PFSK-1 (cell line): ENCODE measurements around the gene CA7.
A peak's percentile ranks its signal among the peaks of the same experiment; 100 is the strongest.

Experiments used
- FOXP2 ChIP-seq: optimal IDR thresholded peaks from 2 replicates; pipeline ENCODE3; 2011; ENCODE audit warnings: borderline replicate concordance, control low read depth, inconsistent platforms; ENCODE audit not compliant: insufficient read depth; ENCODE audit errors: extremely low read length, extremely low read depth
- POLR2AphosphoS5 ChIP-seq: IDR thresholded peaks from 2 replicates; pipeline ENCODE4 v1.6.1; 2012; ENCODE audit warnings: low read depth, mild to moderate bottlenecking, control low read depth, low read length, moderate library complexity
- REST ChIP-seq, 2 experiments: IDR thresholded peaks; 2 replicates each; pipeline versions ENCODE4 v1.6.1 to v1.8.0; 2011 to 2012; ENCODE audit warnings: low read depth in 2 of 2, low read length in 2 of 2, control low read depth in 1 of 2, inconsistent platforms in 1 of 2, mild to moderate bottlenecking in 1 of 2, moderate library complexity in 1 of 2; ENCODE audit not compliant: insufficient read depth in 1 of 2
- SIN3A ChIP-seq: IDR thresholded peaks from 2 replicates; pipeline ENCODE4 v1.6.1; 2012; ENCODE audit warnings: mild to moderate bottlenecking, low read length, moderate library complexity, borderline replicate concordance; ENCODE audit not compliant: insufficient read depth
- TAF1 ChIP-seq: IDR thresholded peaks from 2 replicates; pipeline ENCODE4 v1.6.1; 2012; ENCODE audit warnings: low read length, control low read depth, borderline replicate concordance; ENCODE audit not compliant: insufficient read depth

GRCh38 chr16:66872943-66873684, 28.9 kb downstream of the CA7 start:
- TF ChIP-seq POLR2AphosphoS5 = 0 out of 2 replicates have a peak, but pooled peaks have one; percentile 51
- no peak for TF ChIP-seq REST (IDR thresholded peaks at IDR 0.05; ENCODE audit: insufficient read depth in 1 of 2, low read depth in 2 of 2, low read length in 2 of 2)
- peak; percentile 68; the same call in 1 of the 2 replicates for TF ChIP-seq SIN3A
- peak; percentile 59; the same call in 1 of the 2 replicates for TF ChIP-seq TAF1
- TF ChIP-seq FOXP2 = no peak
